Upper lobe of right lung (tissue), 1 donor: ENCODE results near the gene PPP1R16B. TPM values are rescaled to one million over a fixed set of nuclear protein-coding genes. Genes with fewer than 3 reads are reported as not detected.
"Not testable (repeated sequence)": the region's sequence is repeated elsewhere in the genome, so short reads cannot be mapped to it uniquely, and the experiment has no call there.

Source experiments
- ATAC-seq: fragments of 200-7000 bp; cut with Tn5 transposase; one replicate; pipeline ENCODE4 v1.9.1; 2020; ENCODE audit warnings: mild to moderate bottlenecking, moderate library complexity
- DNase-seq: peaks from one replicate; pipeline ENCODE4 v3.0.0-alpha.2; 2020
- H3K27ac ChIP-seq: fragments of 200-600 bp; one replicate; pipeline ENCODE4 v1.8.0; 2022
- H3K27me3 ChIP-seq: fragments of 200-600 bp; one replicate; pipeline ENCODE4 v1.8.0; 2022; ENCODE audit warnings: mild to moderate bottlenecking
- H3K36me3 ChIP-seq: fragments of 200-600 bp; one replicate; pipeline ENCODE4 v1.8.0; 2022
- H3K4me1 ChIP-seq: fragments of 200-600 bp; one replicate; pipeline ENCODE4 v1.8.0; 2022
- H3K4me3 ChIP-seq: fragments of 200-600 bp; one replicate; pipeline ENCODE4 v1.8.0; 2022; ENCODE audit warnings: mild to moderate bottlenecking
- H3K9me3 ChIP-seq: fragments of 200-600 bp; one replicate; pipeline ENCODE4 v1.8.0; 2022
- CTCF ChIP-seq: fragments of 200-600 bp; IDR thresholded peaks from one replicate; pipeline ENCODE4 v1.8.0; 2022; ENCODE audit warnings: antibody characterized with exemption
- intact Hi-C: fragments of 100-400 bp; cut with DNase I; formaldehyde crosslinking; loops from one replicate; pipeline ENCODE4 v1.11.0; 2022
- total RNA-seq: library from RNA; stranded (reverse); fragmentation: NEBNext Ultra II Directional; extraction: Animal tissue kit (Norgen Biotek cat#: 25700); gene quantifications from one replicate; pipeline ENCODE4 v1.2.1, GENCODE V29; 2021
- donor health status: DM: no; HTN: yes; CAD: no; lungs with severe emphysema.

Gene PPP1R16B
- total RNA-seq, 1 donor from 2014 or later = 22.1 TPM

DNA sequence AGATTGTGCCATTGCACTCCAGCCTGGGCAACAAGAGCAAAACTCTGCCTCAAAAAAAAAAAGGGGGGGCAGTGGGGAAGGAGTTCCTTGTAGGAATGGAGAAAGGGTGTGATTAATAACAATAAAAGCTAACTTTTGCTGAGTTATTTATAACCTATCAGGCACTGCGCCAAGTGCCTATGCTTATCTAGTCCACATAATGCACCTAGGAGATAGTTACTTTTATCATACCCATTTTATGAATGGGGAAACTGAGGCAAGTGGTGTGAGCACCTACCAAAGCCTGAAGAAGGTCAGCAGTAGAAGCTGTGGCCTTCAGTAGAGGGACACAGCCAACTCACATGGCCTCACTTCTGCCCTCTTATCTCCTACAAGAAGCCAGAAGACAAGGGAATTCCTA lies 13.6 kb upstream of the PPP1R16B start:
- Histone ChIP-seq H3K9me3 (no peaks in the 10 kb centered on the region), H3K36me3 (no peaks in the 10 kb centered on the region), H3K27me3 (no peaks in the 10 kb centered on the region), H3K4me3 (no peak overlapping the region), H3K4me1 (no peaks in the 10 kb centered on the region), H3K27ac (no peak overlapping the region)
- intact Hi-C loops = no loop called here
- no peak for ATAC-seq
- DNase-seq = no peak
- no peak for TF ChIP-seq CTCF

GRCh38 chr20:38794057-38794456 lies 11.4 kb upstream of the PPP1R16B start:
- ATAC-seq, intact Hi-C loops, H3K27ac ChIP-seq, H3K4me3 ChIP-seq, H3K36me3 ChIP-seq, H3K4me1 ChIP-seq, H3K27me3 ChIP-seq, DNase-seq, H3K9me3 ChIP-seq: not testable (repeated sequence)

DNA sequence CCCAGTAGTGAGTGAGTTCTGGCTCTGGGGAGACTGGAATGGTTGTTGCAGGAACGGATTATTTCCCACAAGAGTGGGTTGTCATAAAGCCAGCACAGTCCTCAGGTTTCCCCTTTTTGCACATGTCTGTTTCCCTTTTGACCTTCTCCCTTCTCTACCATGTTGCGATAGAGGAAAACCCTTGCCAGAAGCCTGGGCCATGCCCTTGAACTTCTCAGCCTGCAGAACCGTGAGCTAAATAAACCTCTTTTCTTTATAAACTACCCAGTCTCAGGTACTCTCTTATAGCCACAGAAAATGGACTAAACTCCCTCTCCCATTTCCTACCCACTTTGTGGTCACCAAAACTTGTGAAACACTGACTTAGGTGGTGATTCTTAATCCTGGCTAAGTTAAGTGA lies 7.2 kb upstream of the PPP1R16B start:
- no peak for DNase-seq
- Histone ChIP-seq H3K27me3 (no peaks in the 10 kb centered on the region), H3K36me3 (no peaks in the 10 kb centered on the region), H3K27ac (no peak overlapping the region), H3K4me1 (peaks cover 9% of the 10 kb centered on the region), H3K9me3 (no peaks in the 10 kb centered on the region), H3K4me3 (no peak overlapping the region)
- TF ChIP-seq CTCF = no peak
- ATAC-seq = no peak
- intact Hi-C loops = no loop called here

GRCh38 chr20:38799203-38799602 lies 6.3 kb upstream of the PPP1R16B start:
- peak overlapping the region; percentile 2 for H3K27ac ChIP-seq
- no peak overlapping the region for H3K4me3 ChIP-seq
- peak; percentile 55 for ATAC-seq

DNA sequence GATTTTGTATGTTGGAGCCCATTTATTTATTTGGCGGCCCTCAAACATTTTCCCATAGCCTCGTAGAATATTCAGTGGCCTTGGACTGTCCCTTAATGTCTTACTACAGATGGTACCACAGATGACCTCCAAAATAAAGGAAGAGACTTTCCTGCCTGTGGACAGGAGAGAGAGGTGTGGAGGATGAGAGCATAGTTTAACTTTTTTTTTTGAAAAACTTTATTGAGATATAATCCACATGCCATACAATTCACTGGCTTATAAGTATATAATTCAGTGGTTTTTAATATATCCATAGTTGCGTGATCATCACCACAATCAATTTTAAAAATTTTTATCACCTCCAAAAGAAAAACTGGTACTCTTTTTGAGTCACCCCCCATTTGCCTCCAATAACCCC lies 4.6 kb upstream of the PPP1R16B start:
- DNase-seq (no peak), ATAC-seq (no peak)
- no peak for TF ChIP-seq CTCF
- Histone ChIP-seq H3K9me3 (no peaks in the 10 kb centered on the region), H3K27me3 (peaks cover 7% of the 10 kb centered on the region), H3K4me3 (no peak overlapping the region), H3K36me3 (no peaks in the 10 kb centered on the region), H3K27ac (no peak overlapping the region), H3K4me1 (peaks cover 22% of the 10 kb centered on the region)
- intact Hi-C loops = no loop called here

More at GRCh38 chr20:38799203-38799602, 6.3 kb upstream of the PPP1R16B start:
- no peak for TF ChIP-seq CTCF
- Histone ChIP-seq H3K27me3 (no peaks in the 10 kb centered on the region), H3K4me1 (peaks cover 10% of the 10 kb centered on the region), H3K9me3 (no peaks in the 10 kb centered on the region), H3K36me3 (no peaks in the 10 kb centered on the region)
- intact Hi-C loops = no loop called here
- DNase-seq = no peak

- no peak for TF ChIP-seq CTCF
- Histone ChIP-seq H3K27ac (peak overlapping the region; percentile 76), H3K27me3 (peaks cover 36% of the 10 kb centered on the region)
Observed at GRCh38 chr20:38804221-38804620, 1.3 kb upstream of the PPP1R16B start.

More at GRCh38 chr20:38804221-38804620, 1.3 kb upstream of the PPP1R16B start:
- intact Hi-C loops = no loop called here
- no peaks in the 10 kb centered on the region for H3K36me3 ChIP-seq
- H3K4me1 ChIP-seq = peaks cover 40% of the 10 kb centered on the region
- no peaks in the 10 kb centered on the region for H3K9me3 ChIP-seq
- no peak overlapping the region for H3K4me3 ChIP-seq
- DNase-seq = no peak
- no peak for ATAC-seq
